Testis (tissue), 2 donors: ENCODE data around the gene ADAMTSL2.

ENCODE experiments used
- CTCF ChIP-seq, 3 experiments: fragments of 450-650 bp in 2 of 3; fragments of 200-600 bp in 1 of 3; sonication (generic) in 1 of 3; IDR thresholded peaks; one replicate each; pipeline ENCODE4 v1.5.1; 2016 to 2019; ENCODE audit warnings: antibody characterized with exemption in 3 of 3, mild to moderate bottlenecking in 2 of 3, moderate library complexity in 1 of 3
- POLR2A ChIP-seq: fragments of 450-650 bp; IDR thresholded peaks from one replicate; pipeline ENCODE4 v1.6.1; 2017; ENCODE audit warnings: antibody characterized with exemption, mild to moderate bottlenecking, moderate library complexity

DNA sequence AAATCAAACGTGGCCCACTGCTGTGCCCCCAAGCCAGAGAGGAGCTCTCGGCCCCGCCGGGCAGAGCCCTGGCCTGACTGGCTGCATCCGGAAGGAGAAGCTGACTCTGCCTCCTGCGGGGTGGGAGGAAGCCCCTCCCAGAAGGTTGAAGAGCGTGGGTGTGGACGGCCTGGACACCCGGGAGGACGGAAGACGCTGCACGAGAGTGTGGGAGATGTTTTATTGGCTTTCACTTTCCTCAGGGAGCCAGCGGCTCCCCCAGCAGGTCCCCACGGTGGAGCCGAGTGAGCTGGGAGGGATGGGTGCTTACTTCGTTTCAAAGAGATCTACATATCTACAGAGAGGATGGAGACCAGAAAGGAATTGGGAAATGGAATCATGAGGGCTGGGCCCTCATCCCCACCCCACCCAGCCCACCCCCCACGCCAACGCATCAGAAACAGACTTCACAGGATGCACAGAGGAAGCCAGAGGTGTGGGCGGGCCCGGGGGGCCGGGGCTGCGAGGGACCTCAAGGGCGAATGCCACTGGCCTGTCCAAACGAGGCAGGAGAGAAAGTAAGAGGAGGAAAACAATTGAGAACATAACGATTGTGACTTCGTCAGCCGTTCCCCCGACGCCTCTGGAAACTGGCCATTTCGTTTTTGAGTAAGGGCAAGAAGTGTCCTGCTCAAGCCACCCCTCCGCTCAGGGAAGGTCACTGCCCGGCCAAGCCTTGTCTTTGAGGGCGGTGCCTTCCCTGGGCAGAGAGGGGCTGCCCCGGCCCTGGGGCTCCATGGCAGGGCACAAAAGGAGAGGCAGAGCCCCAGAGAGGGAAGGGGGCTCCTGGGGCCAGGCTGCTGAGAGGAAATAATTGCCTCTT, 42.6 kb downstream of the ADAMTSL2 start:
- no peak for TF ChIP-seq POLR2A
- no peak for TF ChIP-seq CTCF (IDR thresholded peaks at IDR 0.05)
